B cell (primary cell): ENCODE data around the gene RPH3AL. TPM values are rescaled to one million over a fixed set of nuclear protein-coding genes. Genes with fewer than 3 reads are reported as not detected.

Experiments
- ATAC-seq: fragments of 200-7000 bp; cut with Tn5 transposase; one replicate; pipeline ENCODE4 v1.10.0; 2021; ENCODE audit warnings: low read depth, mild to moderate bottlenecking, moderate number of reproducible peaks, moderate library complexity
- CTCF ChIA-PET: fragments of 350-600 bp; sonication (Branson Sonifier 250); formaldehyde crosslinking; loops from one replicate; lab custom pipeline; 2021; ENCODE audit warnings: antibody characterized with exemption, inconsistent platforms; lab: Charles Lee
- POLR2A ChIA-PET: fragments of 350-600 bp; sonication (Branson Sonifier 250); formaldehyde crosslinking; loops from one replicate; lab custom pipeline; 2021; ENCODE audit warnings: antibody characterized with exemption; lab: Charles Lee
- DNase-seq: peaks from one replicate; pipeline ENCODE4 v3.0.0; 2013
- H2AFZ ChIP-seq: 2 replicates; pipeline ENCODE4 v1.6.1; 2012; ENCODE audit warnings: mild to moderate bottlenecking, low read depth, low read length; ENCODE audit not compliant: insufficient read depth, poor library complexity, severe bottlenecking
- H3K27ac ChIP-seq, 2 donors: 1 replicate in 1 of 2; 2 replicates in 1 of 2; pipeline ENCODE4 v1.5.1; 2012 to 2013; ENCODE audit warnings: low read length in 2 of 2, mild to moderate bottlenecking in 2 of 2, moderate library complexity in 1 of 2
- H3K27me3 ChIP-seq, 4 experiments: fragments of 200-600 bp in 1 of 4; sonication (generic) in 1 of 4; replicated peaks in 1 of 4; 1 replicate in 2 of 4; 2 replicates in 2 of 4; pipeline versions ENCODE4 v1.6.1 to v1.7.0; 2013 to 2016; ENCODE audit warnings: low read length in 3 of 4, mild to moderate bottlenecking in 2 of 4, mixed read lengths in 1 of 4, moderate library complexity in 1 of 4; ENCODE audit not compliant: insufficient read depth in 4 of 4, control insufficient read depth in 3 of 4; ENCODE audit errors: control extremely low read depth in 1 of 4
- H3K36me3 ChIP-seq, 2 experiments: replicated peaks in 1 of 2; 1 replicate in 1 of 2; 2 replicates in 1 of 2; pipeline versions ENCODE4 v1.6.1 to v1.7.1; 2013; ENCODE audit warnings: low read length in 1 of 2; ENCODE audit not compliant: insufficient read depth in 2 of 2, control insufficient read depth in 1 of 2; ENCODE audit errors: control extremely low read depth in 1 of 2, extremely low read depth in 1 of 2
- H3K4me1 ChIP-seq, 2 donors: fragments of 200-600 bp in 1 of 2; sonication (generic) in 1 of 2; 1 replicate in 1 of 2; 2 replicates in 1 of 2; pipeline versions ENCODE4 v1.5.1 to v1.6.1; 2013 to 2017; ENCODE audit warnings: low read length in 2 of 2; ENCODE audit not compliant: control insufficient read depth in 2 of 2, insufficient read depth in 2 of 2
- H3K4me2 ChIP-seq: replicated peaks from 2 replicates; pipeline ENCODE3; 2012; ENCODE audit warnings: mild to moderate bottlenecking, low read depth, low read length; ENCODE audit not compliant: poor library complexity, severe bottlenecking
- H3K4me3 ChIP-seq, 5 experiments: fragments of 200-600 bp in 1 of 5; sonication (generic) in 1 of 5; 1 replicate in 3 of 5; 2 replicates in 2 of 5; pipeline versions ENCODE4 v1.5.1 to v1.7.0; 2011 to 2016; ENCODE audit warnings: low read length in 4 of 5, mild to moderate bottlenecking in 4 of 5, low read depth in 2 of 5, control low read depth in 1 of 5, moderate library complexity in 1 of 5; ENCODE audit not compliant: insufficient read depth in 1 of 5; ENCODE audit errors: control extremely low read depth in 1 of 5, extremely low read depth in 1 of 5
- H3K79me2 ChIP-seq: fragments of 200-600 bp; sonication (generic); one replicate; pipeline ENCODE4 v1.6.0; 2016; ENCODE audit warnings: low read length; ENCODE audit not compliant: control insufficient read depth, insufficient read depth
- H3K9ac ChIP-seq: fragments of 200-600 bp; sonication (generic); 2 replicates; pipeline ENCODE4 v1.6.1; 2017; ENCODE audit warnings: mild to moderate bottlenecking, low read length, moderate library complexity
- H3K9me3 ChIP-seq, 3 donors: one replicate each; pipeline versions ENCODE4 v1.6.1 to v1.7.1; 2013; ENCODE audit warnings: low read length in 2 of 3; ENCODE audit not compliant: control insufficient read depth in 2 of 3, insufficient read depth in 1 of 3; ENCODE audit errors: control extremely low read depth in 1 of 3
- H4K20me1 ChIP-seq: 2 replicates; pipeline ENCODE4 v1.6.0; 2012; ENCODE audit warnings: mild to moderate bottlenecking, low read length; ENCODE audit not compliant: insufficient read depth, control insufficient read depth, poor library complexity, severe bottlenecking
- H3K27ac Mint-ChIP-seq: one replicate; pipeline ENCODE4 v1.8.0; 2021; ENCODE audit warnings: mixed read lengths
- H3K27me3 Mint-ChIP-seq: one replicate; pipeline ENCODE4 v1.8.0; 2021; ENCODE audit warnings: mixed read lengths
- H3K4me1 Mint-ChIP-seq: one replicate; pipeline ENCODE4 v1.8.0; 2021; ENCODE audit warnings: mixed read lengths
- H3K4me3 Mint-ChIP-seq: one replicate; pipeline ENCODE4 v1.8.0; 2021; ENCODE audit warnings: mixed read lengths
- H3K9me3 Mint-ChIP-seq: one replicate; pipeline ENCODE4 v1.8.0; 2022; ENCODE audit warnings: mixed read lengths; ENCODE audit not compliant: insufficient read depth
- CTCF ChIP-seq: fragments of 200-600 bp; IDR thresholded peaks from one replicate; pipeline ENCODE4 v1.8.0; 2022; ENCODE audit warnings: antibody characterized with exemption, mild to moderate bottlenecking
- EZH2 ChIP-seq: IDR thresholded peaks from 2 replicates; pipeline ENCODE4 v1.6.1; 2012; ENCODE audit warnings: borderline replicate concordance, low read depth, mild to moderate bottlenecking, moderate library complexity, low read length; ENCODE audit not compliant: insufficient read depth, poor library complexity, severe bottlenecking
- WGBS: methylation state at CpG from one replicate; pipeline ENCODE4 v1.1.5; 2013; ENCODE audit warnings: missing lambda C conversion rate; ENCODE audit not compliant: insufficient coverage; 5-methylcytosine and 5-hydroxymethylcytosine counted together
- intact Hi-C: fragments of 100-400 bp; cut with micrococcal nuclease; formaldehyde crosslinking; loops from one replicate; pipeline ENCODE4 v1.10.0; 2022
- polyA plus RNA-seq: library from polyadenylated mRNA; depleted of rRNA; stranded (reverse); fragments of >200 nt; gene quantifications from 2 replicates; pipeline ENCODE4 v1.2.3, GENCODE V29; 2012
- total RNA-seq, 2 donors: library from RNA; stranded (reverse); fragments of 120-200 nt in 1 of 2; gene quantifications; 1 replicate in 1 of 2; 2 replicates in 1 of 2; pipeline versions ENCODE4 v1.2.3 to v1.2.4, GENCODE V29; 2013 to 2022

Gene RPH3AL
- total and polyA plus RNA-seq, 2 donors (not counting 1 experiment from before 2014, with no cell fraction given): 10.8 to 13.3 TPM

GRCh38 chr17:379531-380465, 27.2 kb upstream of the RPH3AL start:
- POLR2A ChIA-PET: no interaction called here
- H3K27ac Mint-ChIP-seq: no peak overlapping the region
- H3K4me3 Mint-ChIP-seq: no peak overlapping the region

More at GRCh38 chr17:379531-380465, 27.2 kb upstream of the RPH3AL start:
- Histone ChIP-seq H3K27me3 (peaks cover 0 to 5% (median 0%) of the 10 kb centered on the region in 4 experiments), H3K27ac (no peak overlapping the region), H3K79me2 (no peaks in the 10 kb centered on the region), H4K20me1 (no peaks in the 10 kb centered on the region), H3K4me1 (no peaks in the 10 kb centered on the region), H3K9ac (no peak overlapping the region), H3K4me2 (no peak overlapping the region), H3K9me3 (no peaks in the 10 kb centered on the region), H3K4me3 (no peak overlapping the region), H2AFZ (no peak overlapping the region), H3K36me3 (no peaks in the 10 kb centered on the region)
- WGBS: 94% methylated on average over 23 of the region's 28 CpGs
- intact Hi-C loops: no loop called here
- no peak for DNase-seq
- Mint-ChIP-seq H3K27me3 (peaks cover 14% of the 10 kb centered on the region), H3K4me1 (peaks cover 13% of the 10 kb centered on the region), H3K9me3 (no peaks in the 10 kb centered on the region)
- CTCF ChIA-PET: no interaction called here
- TF ChIP-seq EZH2: no peak
- TF ChIP-seq CTCF: no peak
- ATAC-seq: no peak
